Measurements from ENCODE around the gene ALKBH6. TPM values are rescaled to one million over a fixed set of nuclear protein-coding genes. Genes with fewer than 3 reads are reported as not detected.
A peak's percentile ranks its signal among the peaks of the same experiment; 100 is the strongest.

The ALKBH6 gene
- total and polyA plus RNA-seq, 9 of the 15 experiments (the other 6 are each of a cell fraction or from before 2014, with no cell fraction given): 0.67 to 62.0 (median 34.5) TPM

DNA sequence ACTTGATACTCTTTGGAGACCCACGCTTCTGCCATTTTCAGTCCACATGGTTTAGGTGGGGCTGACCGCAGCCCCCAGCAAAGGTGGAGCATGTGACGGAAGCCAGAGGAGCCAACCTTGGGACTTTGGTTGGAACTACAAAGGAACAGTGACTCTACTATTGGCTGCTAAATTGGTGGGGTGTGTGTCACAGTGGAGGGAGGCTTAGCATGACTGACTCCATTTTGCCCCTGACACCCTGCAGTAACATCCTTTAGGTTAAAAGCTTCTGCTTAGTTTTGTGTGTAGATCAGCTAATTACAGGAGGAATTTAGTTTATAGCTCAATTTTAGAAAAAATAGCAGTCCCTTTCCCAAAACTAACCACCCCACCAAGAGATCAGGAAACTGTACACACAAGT lies 12.4 kb downstream of the ALKBH6 start:
- no peak overlapping the region for H3K9ac ChIP-seq (ENCODE audit: insufficient read depth in 1 of 2, low read depth in 2 of 2, low read length in 2 of 2)
- BruUV-seq (replicated peaks): no TSS peak
- WGBS (ENCODE audit: insufficient coverage, low coverage, missing lambda C conversion rate): 91% methylated on average over 3 of the region's 3 CpGs
- TF ChIP-seq, protein P1, sequence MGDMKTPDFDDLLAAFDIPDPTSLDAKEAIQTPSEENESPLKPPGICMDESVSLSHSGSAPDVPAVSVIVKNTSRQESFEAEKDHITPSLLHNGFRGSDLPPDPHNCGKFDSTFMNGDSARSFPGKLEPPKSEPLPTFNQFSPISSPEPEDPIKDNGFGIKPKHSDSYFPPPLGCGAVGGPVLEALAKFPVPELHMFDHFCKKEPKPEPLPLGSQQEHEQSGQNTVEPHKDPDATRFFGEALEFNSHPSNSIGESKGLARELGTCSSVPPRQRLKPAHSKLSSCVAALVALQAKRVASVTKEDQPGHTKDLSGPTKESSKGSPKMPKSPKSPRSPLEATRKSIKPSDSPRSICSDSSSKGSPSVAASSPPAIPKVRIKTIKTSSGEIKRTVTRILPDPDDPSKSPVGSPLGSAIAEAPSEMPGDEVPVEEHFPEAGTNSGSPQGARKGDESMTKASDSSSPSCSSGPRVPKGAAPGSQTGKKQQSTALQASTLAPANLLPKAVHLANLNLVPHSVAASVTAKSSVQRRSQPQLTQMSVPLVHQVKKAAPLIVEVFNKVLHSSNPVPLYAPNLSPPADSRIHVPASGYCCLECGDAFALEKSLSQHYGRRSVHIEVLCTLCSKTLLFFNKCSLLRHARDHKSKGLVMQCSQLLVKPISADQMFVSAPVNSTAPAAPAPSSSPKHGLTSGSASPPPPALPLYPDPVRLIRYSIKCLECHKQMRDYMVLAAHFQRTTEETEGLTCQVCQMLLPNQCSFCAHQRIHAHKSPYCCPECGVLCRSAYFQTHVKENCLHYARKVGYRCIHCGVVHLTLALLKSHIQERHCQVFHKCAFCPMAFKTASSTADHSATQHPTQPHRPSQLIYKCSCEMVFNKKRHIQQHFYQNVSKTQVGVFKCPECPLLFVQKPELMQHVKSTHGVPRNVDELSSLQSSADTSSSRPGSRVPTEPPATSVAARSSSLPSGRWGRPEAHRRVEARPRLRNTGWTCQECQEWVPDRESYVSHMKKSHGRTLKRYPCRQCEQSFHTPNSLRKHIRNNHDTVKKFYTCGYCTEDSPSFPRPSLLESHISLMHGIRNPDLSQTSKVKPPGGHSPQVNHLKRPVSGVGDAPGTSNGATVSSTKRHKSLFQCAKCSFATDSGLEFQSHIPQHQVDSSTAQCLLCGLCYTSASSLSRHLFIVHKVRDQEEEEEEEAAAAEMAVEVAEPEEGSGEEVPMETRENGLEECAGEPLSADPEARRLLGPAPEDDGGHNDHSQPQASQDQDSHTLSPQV (IDR thresholded peaks at IDR 0.05): peak; percentile 88
- TF ChIP-seq, protein P2, sequence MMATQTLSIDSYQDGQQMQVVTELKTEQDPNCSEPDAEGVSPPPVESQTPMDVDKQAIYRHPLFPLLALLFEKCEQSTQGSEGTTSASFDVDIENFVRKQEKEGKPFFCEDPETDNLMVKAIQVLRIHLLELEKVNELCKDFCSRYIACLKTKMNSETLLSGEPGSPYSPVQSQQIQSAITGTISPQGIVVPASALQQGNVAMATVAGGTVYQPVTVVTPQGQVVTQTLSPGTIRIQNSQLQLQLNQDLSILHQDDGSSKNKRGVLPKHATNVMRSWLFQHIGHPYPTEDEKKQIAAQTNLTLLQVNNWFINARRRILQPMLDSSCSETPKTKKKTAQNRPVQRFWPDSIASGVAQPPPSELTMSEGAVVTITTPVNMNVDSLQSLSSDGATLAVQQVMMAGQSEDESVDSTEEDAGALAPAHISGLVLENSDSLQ (IDR thresholded peaks at IDR 0.05): no peak
- TF ChIP-seq TEAD1 (CRISPR knock-in tag; IDR thresholded peaks at IDR 0.05) (0 out of 4 replicates have a peak, but pooled peaks of 1 of the 2 experiments have one; percentile 48), DDX20 (tag; IDR thresholded peaks at IDR 0.05; ENCODE audit: low read depth) (0 out of 2 replicates have a peak, but pooled peaks have one; percentile 55), SNIP1 (IDR thresholded peaks at IDR 0.05; ENCODE audit: low read depth) (no peak), DIDO1 (tag; IDR thresholded peaks at IDR 0.05; ENCODE audit: low read depth) (no peak), CXXC5 (CRISPR knock-in tag; IDR thresholded peaks at IDR 0.05) (no peak), BACH1 (tag; IDR thresholded peaks at IDR 0.05) (no peak), POLR2G (IDR thresholded peaks at IDR 0.05; ENCODE audit: low read depth, low read length) (no peak), ATF7 (IDR thresholded peaks at IDR 0.05) (no peak), ZNF699 (CRISPR knock-in tag; IDR thresholded peaks at IDR 0.05; ENCODE audit: insufficient replicate concordance) (no peak)
- TF ChIP-seq, protein P3, sequence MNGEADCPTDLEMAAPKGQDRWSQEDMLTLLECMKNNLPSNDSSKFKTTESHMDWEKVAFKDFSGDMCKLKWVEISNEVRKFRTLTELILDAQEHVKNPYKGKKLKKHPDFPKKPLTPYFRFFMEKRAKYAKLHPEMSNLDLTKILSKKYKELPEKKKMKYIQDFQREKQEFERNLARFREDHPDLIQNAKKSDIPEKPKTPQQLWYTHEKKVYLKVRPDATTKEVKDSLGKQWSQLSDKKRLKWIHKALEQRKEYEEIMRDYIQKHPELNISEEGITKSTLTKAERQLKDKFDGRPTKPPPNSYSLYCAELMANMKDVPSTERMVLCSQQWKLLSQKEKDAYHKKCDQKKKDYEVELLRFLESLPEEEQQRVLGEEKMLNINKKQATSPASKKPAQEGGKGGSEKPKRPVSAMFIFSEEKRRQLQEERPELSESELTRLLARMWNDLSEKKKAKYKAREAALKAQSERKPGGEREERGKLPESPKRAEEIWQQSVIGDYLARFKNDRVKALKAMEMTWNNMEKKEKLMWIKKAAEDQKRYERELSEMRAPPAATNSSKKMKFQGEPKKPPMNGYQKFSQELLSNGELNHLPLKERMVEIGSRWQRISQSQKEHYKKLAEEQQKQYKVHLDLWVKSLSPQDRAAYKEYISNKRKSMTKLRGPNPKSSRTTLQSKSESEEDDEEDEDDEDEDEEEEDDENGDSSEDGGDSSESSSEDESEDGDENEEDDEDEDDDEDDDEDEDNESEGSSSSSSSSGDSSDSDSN (IDR thresholded peaks at IDR 0.05; ENCODE audit: borderline replicate concordance in 1 of 2, low read depth in 2 of 2, low read length in 2 of 2): no peak

More for the DNA sequence above, 12.4 kb downstream of the ALKBH6 start:
- FAIRE-seq: no peak
- DNase-seq (ENCODE audit: extremely low read depth in 1 of 4, low spot score in 3 of 4): no peak
- no peak for ATAC-seq
- Histone ChIP-seq H3K4me3 (no peak overlapping the region), H3K36me3 (ENCODE audit: control insufficient read depth, insufficient read depth, low read length) (peaks cover 26% of the 10 kb centered on the region; the same call in 2 of the 3 replicates), H3K9me1 (ENCODE audit: control insufficient read depth, insufficient read depth, low read length) (no peaks in the 10 kb centered on the region), H3K4me2 (ENCODE audit: insufficient read depth, low read length) (no peak overlapping the region), H3K27ac (ENCODE audit: extremely low read depth, low read depth, low read length) (no peak overlapping the region), H3K27me3 (ENCODE audit: control insufficient read depth in 2 of 2, insufficient read depth in 2 of 2, low read length in 2 of 2) (no peaks in the 10 kb centered on the region), H3K9me3 (replicated peaks; ENCODE audit: control insufficient read depth, insufficient read depth, low read depth, low read length) (no peaks in the 10 kb centered on the region), H3K79me2 (ENCODE audit: control insufficient read depth, insufficient read depth, low read length) (peaks cover 12% of the 10 kb centered on the region), H3K4me1 (replicated peaks in 1 of 2; ENCODE audit: control insufficient read depth in 2 of 2, insufficient read depth in 2 of 2, low read length in 2 of 2) (peaks cover 1 to 5% of the 10 kb centered on the region in 2 experiments; a peak in 4 of 5 replicates), H2AFZ (ENCODE audit: low read depth, low read length) (no peak overlapping the region), H4K20me1 (replicated peaks; ENCODE audit: control insufficient read depth, insufficient read depth, low read length) (peaks cover under 1% of the 10 kb centered on the region; the same call in 1 of the 2 replicates)
- POLR2A ChIA-PET: no interaction called here
- in situ Hi-C loops (cut with MboI) (no loop called here), intact Hi-C loops (cut with micrococcal nuclease) (no loop called here)
- CTCF ChIA-PET (ENCODE audit: low intra/inter-chr PET ratio): no interaction called here

Measured in K562 (cell line).